Colonic mucosa (tissue), 4 donors: ENCODE measurements around the gene KIF1A. TPM values are rescaled to one million over a fixed set of nuclear protein-coding genes. Genes with fewer than 3 reads are reported as not detected.

Experiments
- DNase-seq: peaks from one replicate; pipeline ENCODE4 v3.0.0-alpha.2; 2020
- H3K27ac ChIP-seq: fragments of 200-600 bp; one replicate; pipeline ENCODE4 v1.8.0; 2021
- H3K27me3 ChIP-seq: fragments of 200-600 bp; one replicate; pipeline ENCODE4 v1.8.0; 2021
- H3K36me3 ChIP-seq: fragments of 200-600 bp; one replicate; pipeline ENCODE4 v1.8.0; 2021
- H3K4me1 ChIP-seq: fragments of 200-600 bp; one replicate; pipeline ENCODE4 v1.8.0; 2021; ENCODE audit warnings: mild to moderate bottlenecking
- H3K4me3 ChIP-seq: fragments of 200-600 bp; one replicate; pipeline ENCODE4 v1.8.0; 2021
- H3K9ac ChIP-seq, 2 donors: one replicate each; pipeline ENCODE4 v1.7.0; 2013; ENCODE audit warnings: control low read depth in 2 of 2, low read depth in 2 of 2, low read length in 2 of 2
- H3K9me3 ChIP-seq: fragments of 200-600 bp; one replicate; pipeline ENCODE4 v1.8.0; 2021
- CTCF ChIP-seq: fragments of 200-600 bp; IDR thresholded peaks from one replicate; pipeline ENCODE4 v1.8.0; 2022; ENCODE audit warnings: antibody characterized with exemption, mild to moderate bottlenecking
- intact Hi-C: fragments of 100-400 bp; cut with DNase I; formaldehyde crosslinking; loops from one replicate; pipeline ENCODE4 v1.14.1; 2022
- total RNA-seq, 2 donors: library from RNA; stranded (reverse); fragmentation: NEBNext Ultra II Directional in 1 of 2; extraction: Animal tissue kit (Norgen Biotek cat#: 25700) in 1 of 2; gene quantifications; one replicate each; pipeline ENCODE4 v1.2.1, GENCODE V29; 2021
- donor health status: healthy.
- donor health status: DM: no; HTN: no; CAD: no.
- donor health status: DM: no; HTN: no; CAD: no.

The KIF1A gene
- total RNA-seq, 2 donors from 2014 or later = 1.9 to 4.3 TPM

DNA sequence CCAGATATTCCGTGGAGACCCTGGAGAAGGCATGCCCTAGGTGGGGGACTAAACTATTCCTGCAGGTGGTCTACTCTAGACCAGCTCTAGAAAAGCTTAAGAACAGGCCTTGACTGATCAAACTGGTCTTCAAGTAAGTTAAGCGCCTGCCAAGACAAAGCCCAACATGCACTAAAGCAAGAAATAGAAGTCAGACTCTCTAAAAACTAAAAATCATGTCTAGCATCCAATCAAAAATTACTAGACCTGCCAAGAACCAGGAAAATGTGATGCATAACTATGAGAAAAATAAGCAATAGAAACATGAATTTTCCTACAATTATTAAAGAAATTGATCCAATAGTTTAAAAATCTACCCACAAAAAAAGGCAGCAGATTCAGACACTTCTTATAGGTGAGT lies 13.6 kb downstream of the KIF1A start:
- no peaks in the 10 kb centered on the region for H3K36me3 ChIP-seq
- no peaks in the 10 kb centered on the region for H3K27me3 ChIP-seq
- H3K4me1 ChIP-seq = no peaks in the 10 kb centered on the region
- H3K4me3 ChIP-seq = no peak overlapping the region
- no peak for DNase-seq
- no peak for TF ChIP-seq CTCF
- intact Hi-C loops = no loop called here
- no peak overlapping the region for H3K27ac ChIP-seq
- H3K9ac ChIP-seq = no peak overlapping the region
- H3K9me3 ChIP-seq = no peaks in the 10 kb centered on the region

DNA sequence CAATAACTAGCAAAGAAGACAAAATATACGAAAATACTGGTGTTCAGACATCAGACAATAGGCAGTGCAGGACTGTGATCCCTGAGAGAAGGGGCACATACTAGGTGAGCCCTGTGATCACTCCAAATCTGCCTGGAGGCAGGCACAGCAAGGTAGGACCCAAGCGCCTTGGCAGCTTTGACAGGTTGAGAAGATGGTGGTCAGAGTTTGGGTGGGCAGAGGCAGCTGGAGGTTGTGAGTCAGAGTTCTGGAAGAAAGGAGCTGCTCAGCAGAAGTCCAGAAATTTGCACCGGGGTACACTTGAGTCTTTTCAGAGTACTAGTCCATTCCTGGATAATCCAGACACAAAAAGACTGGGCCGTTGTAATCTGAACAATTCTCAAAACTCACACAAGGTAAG lies 14.0 kb downstream of the KIF1A start:
- Histone ChIP-seq H3K27me3 (no peaks in the 10 kb centered on the region), H3K36me3 (no peaks in the 10 kb centered on the region), H3K4me3 (no peak overlapping the region), H3K9ac (no peak overlapping the region), H3K4me1 (no peaks in the 10 kb centered on the region), H3K9me3 (no peaks in the 10 kb centered on the region), H3K27ac (no peak overlapping the region)
- intact Hi-C loops = no loop called here
- DNase-seq = no peak
- no peak for TF ChIP-seq CTCF

GRCh38 chr2:240803191-240803590 lies 16.8 kb downstream of the KIF1A start:
- intact Hi-C loops = no loop called here
- Histone ChIP-seq H3K9ac (no peak overlapping the region), H3K4me3 (no peak overlapping the region), H3K27me3 (no peaks in the 10 kb centered on the region), H3K4me1 (no peaks in the 10 kb centered on the region), H3K27ac (no peak overlapping the region), H3K36me3 (no peaks in the 10 kb centered on the region), H3K9me3 (no peaks in the 10 kb centered on the region)
- DNase-seq = no peak
- TF ChIP-seq CTCF = no peak

GRCh38 chr2:240799033-240799820 lies 20.8 kb downstream of the KIF1A start:
- no peak for TF ChIP-seq CTCF
- Histone ChIP-seq H3K27me3 (no peaks in the 10 kb centered on the region), H3K9me3 (no peaks in the 10 kb centered on the region), H3K27ac (no peak overlapping the region), H3K36me3 (no peaks in the 10 kb centered on the region), H3K4me3 (no peak overlapping the region), H3K4me1 (no peaks in the 10 kb centered on the region), H3K9ac (no peak overlapping the region)
- no peak for DNase-seq
- intact Hi-C loops = no loop called here

DNA sequence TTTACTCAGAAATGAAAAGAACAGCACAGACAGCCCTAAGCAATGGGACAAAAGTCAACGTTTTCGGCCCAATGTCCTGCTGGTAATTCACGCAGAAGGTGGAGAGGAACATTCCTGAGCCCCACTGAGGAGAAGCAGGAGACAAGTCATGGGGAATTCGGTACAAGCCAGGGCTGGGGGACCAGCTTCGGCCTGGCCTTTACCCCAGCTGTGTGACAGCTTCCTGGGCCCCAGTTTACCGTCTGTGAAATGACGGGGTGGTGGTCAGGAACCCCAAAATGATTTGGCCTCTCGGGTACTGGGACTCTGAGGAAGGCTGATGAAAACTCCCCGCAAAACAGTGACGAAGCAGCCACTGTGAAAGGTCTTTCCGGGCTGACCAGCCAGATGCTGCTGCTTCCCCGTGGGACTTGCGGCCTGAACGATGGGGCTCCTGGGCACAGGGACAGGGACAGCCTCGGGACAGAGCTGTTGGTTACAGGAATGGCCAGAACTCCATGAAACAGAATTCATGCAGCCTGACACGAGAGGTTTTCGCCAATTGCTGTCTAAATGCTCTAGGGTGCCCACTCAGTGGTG lies 21.6 kb downstream of the KIF1A start:
- H3K27me3 ChIP-seq = no peaks in the 10 kb centered on the region
- no peak for TF ChIP-seq CTCF

More for the DNA sequence above, 21.6 kb downstream of the KIF1A start:
- Histone ChIP-seq H3K4me3 (no peak overlapping the region), H3K9me3 (no peaks in the 10 kb centered on the region), H3K36me3 (no peaks in the 10 kb centered on the region), H3K4me1 (no peaks in the 10 kb centered on the region), H3K9ac (no peak overlapping the region), H3K27ac (no peak overlapping the region)
- intact Hi-C loops = no loop called here
- no peak for DNase-seq
